T-helper 17 cell (primary cell): ENCODE data around the gene UBD. TPM values are rescaled to one million over a fixed set of nuclear protein-coding genes. Genes with fewer than 3 reads are reported as not detected.

Source experiments
- ATAC-seq: fragments of 150-1000 bp; cut with Tn5 transposase; 2 replicates; pipeline ENCODE4 v1.10.0; 2021; ENCODE audit warnings: mild to moderate bottlenecking, moderate library complexity
- DNase-seq, 3 donors: peaks; one replicate each; pipeline versions ENCODE4 v3.0.0 to v3.0.0-alpha.2; 2020 to 2021
- H3K9me3 ChIP-seq: one replicate; pipeline ENCODE4 v1.7.0; 2013; ENCODE audit warnings: low read length, mild to moderate bottlenecking; ENCODE audit not compliant: control insufficient read depth, poor library complexity, severe bottlenecking
- H3K27ac Mint-ChIP-seq: one replicate; pipeline ENCODE4 v1.8.0; 2022; ENCODE audit warnings: mild to moderate bottlenecking, moderate library complexity, mixed read lengths
- H3K27me3 Mint-ChIP-seq: one replicate; pipeline ENCODE4 v1.8.0; 2022; ENCODE audit warnings: mixed read lengths
- H3K36me3 Mint-ChIP-seq: one replicate; pipeline ENCODE4 v1.8.0; 2022; ENCODE audit warnings: low read depth, mixed read lengths
- H3K4me1 Mint-ChIP-seq: one replicate; pipeline ENCODE4 v1.8.0; 2022; ENCODE audit warnings: mild to moderate bottlenecking, mixed read lengths
- H3K4me3 Mint-ChIP-seq: one replicate; pipeline ENCODE4 v1.8.0; 2022; ENCODE audit warnings: mild to moderate bottlenecking, moderate library complexity, mixed read lengths
- total RNA-seq, 4 donors: library from RNA in 2 of 4; stranded (reverse) in 2 of 4; gene quantifications; one replicate each; pipeline ENCODE4 v1.2.3 and lab custom pipeline; 2022 to 2026

Gene UBD
- total RNA-seq, result not detected
- 0 reads per million in 2 donors for total RNA-seq (lab: John Stamatoyannopoulos, UW)

DNA sequence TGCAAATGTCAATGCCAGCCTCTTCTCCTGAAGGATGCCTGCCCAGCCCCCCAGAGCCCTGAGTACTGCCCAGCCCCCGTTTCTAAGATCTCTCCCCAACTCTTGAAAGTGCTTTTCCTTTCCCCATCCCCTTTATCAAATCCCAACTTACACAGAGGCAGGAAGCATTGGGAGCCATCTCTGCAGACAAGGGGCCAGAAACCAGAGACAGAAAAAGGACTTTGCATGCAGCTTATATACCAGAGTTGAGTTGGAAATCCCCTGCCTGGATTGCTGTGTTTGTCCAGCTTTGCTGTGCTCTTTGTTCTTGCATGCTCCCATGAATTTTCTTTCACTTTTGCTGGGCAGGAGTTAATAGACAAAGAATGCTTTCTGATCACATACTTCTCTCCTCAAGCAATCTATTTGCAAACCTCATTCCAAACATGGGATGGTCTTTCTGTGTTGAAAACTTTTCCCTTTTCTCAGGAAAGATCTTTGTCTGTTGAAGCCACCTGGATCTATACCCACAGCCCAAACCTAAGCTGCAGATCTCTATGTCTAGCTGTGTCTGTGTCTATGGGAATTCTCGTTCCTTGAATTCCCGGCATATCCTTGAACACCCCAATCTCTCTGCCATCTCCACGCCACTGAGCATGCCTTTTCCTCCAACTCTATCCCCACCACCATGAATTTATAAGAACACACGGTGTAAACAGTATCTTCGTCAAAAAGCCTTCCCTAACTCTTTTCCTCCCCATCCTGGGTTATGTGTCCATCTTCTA is at the start of gene UBD:
TSS of gene UBD (minus strand) at position 209 of the 764 bp plus-strand sequence. CDS start at position 178, 31 bp downstream.
- no peaks in the 10 kb centered on the region for H3K9me3 ChIP-seq
- H3K27me3 Mint-ChIP-seq, result peaks cover 71% of the 10 kb centered on the region
- peaks cover 9% of the 10 kb centered on the region for H3K4me1 Mint-ChIP-seq
- no peak within 1 kb of the TSS for H3K27ac Mint-ChIP-seq
- no peak within 1 kb of the TSS for H3K4me3 Mint-ChIP-seq
- no peaks in the 10 kb centered on the region for H3K36me3 Mint-ChIP-seq
- DNase-seq, result no peak
- ATAC-seq, result no peak

DNA sequence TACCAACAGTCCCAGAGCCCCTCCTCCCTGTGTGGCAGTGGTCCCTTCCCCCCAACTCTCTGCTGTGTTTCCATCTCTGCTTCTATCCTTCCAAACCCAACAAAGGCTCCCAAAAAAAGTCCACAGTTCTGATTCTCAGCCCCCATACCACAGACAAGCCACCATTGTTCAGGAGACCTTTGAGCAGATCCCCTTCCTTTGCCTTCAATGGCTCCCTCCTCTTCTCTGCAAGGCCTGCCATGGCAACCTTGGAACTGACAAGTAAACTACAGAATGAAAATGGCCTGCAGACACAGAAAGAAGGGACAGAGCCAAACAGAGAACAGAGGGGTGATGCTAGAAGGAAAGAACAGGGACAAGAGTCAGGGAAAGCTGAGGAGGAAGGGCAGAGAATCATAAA is 48.6 kb upstream of the UBD start:
- Mint-ChIP-seq H3K27me3 (no peaks in the 10 kb centered on the region), H3K4me3 (no peak overlapping the region), H3K36me3 (peaks cover 30% of the 10 kb centered on the region), H3K4me1 (peaks cover 19% of the 10 kb centered on the region), H3K27ac (peak overlapping the region; percentile 74)
- no peak for DNase-seq
- no peak for ATAC-seq
- H3K9me3 ChIP-seq, result no peaks in the 10 kb centered on the region

DNA sequence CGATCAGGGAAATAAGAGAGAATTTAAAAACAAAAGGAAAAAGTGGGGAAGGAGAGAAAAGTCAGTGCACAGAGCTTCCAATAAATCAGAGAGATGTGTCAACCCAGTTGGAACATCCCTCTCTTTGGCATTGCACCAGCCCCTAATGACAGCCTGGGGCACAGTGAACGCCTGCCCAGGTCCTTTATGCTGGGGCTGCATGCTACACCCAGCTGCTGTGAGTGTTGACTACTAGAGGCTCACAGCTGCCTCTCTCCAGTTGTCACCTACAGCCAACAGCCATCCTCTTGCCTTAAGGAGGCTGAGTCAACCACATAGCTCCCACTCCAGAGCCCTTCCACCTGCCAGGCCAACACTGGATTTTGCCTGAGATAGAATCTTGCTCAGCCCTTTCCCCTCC is 44.4 kb upstream of the UBD start:
- Mint-ChIP-seq H3K27ac (peak overlapping the region; percentile 74), H3K27me3 (no peaks in the 10 kb centered on the region), H3K4me3 (no peak overlapping the region), H3K36me3 (peaks cover 32% of the 10 kb centered on the region), H3K4me1 (peaks cover 22% of the 10 kb centered on the region)
- ATAC-seq, result no peak
- DNase-seq, result no peak
- H3K9me3 ChIP-seq, result no peaks in the 10 kb centered on the region

DNA sequence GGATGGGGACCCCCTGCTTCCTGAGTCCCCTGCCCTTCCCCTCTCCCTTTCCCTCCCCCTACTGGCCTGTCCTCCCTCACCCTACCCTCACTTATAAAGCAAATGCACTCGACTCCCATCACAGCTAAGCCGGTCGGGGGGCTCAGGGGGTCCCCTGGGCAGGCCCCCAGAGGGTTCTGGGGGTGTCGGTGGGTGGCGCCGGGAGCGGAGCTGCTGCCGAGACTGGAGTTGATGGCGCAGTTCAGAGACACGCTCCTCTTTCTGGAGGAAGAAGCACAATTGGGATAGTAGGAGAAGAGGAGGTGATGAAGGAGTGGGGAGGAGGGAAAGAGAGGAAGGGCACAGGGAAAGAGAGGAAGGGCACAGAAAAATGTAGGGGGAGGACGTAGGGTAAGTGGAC is 43.9 kb upstream of the UBD start:
- no peaks in the 10 kb centered on the region for H3K9me3 ChIP-seq
- DNase-seq, result no peak
- ATAC-seq, result no peak
- no peak overlapping the region for H3K4me3 Mint-ChIP-seq
- peaks cover 31% of the 10 kb centered on the region for H3K36me3 Mint-ChIP-seq
- peaks cover 22% of the 10 kb centered on the region for H3K4me1 Mint-ChIP-seq
- peak overlapping the region; percentile 74 for H3K27ac Mint-ChIP-seq
- H3K27me3 Mint-ChIP-seq, result no peaks in the 10 kb centered on the region

DNA sequence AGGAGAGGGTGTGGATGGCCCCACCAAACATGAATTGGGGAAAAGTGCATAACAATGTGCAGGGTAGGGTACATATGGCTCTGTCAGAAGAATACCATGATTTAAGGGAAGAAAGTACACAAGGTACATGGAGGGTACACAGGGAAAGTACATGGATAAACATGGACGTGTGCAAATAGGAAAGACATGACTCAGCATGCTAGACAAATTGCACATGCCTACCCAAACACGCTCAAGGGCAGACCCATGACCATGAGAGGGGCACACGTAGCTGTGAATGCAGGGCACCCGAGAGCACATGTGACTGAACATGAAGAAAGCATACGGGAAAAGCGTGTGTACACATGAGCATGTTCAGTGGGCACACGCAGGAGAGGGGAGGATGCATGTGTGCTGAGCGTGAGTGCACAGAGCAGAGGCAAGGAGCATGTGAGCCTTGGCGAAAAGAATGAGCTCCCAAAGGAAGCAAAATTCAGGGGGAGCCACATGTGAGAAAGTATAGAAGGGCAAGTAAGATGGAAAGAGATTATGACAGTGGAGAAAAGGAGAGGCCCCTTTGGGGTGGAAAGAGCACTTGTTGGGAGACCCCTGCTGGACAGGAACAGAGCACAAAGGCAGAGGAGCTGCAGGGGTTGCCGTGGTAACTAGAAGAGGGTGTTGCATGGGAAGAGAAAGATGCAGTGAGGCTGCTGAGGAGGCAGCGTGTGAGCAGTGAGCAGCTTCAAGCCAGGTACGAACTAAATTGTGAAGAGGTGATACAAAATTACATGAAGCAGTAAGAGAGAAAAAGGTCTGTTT is 43.2 kb upstream of the UBD start:
- DNase-seq, result no peak
- no peak for ATAC-seq
- Mint-ChIP-seq H3K36me3 (peaks cover 27% of the 10 kb centered on the region), H3K27ac (peak overlapping the region; percentile 74), H3K4me1 (peaks cover 20% of the 10 kb centered on the region), H3K27me3 (no peaks in the 10 kb centered on the region), H3K4me3 (no peak overlapping the region)
- no peaks in the 10 kb centered on the region for H3K9me3 ChIP-seq

DNA sequence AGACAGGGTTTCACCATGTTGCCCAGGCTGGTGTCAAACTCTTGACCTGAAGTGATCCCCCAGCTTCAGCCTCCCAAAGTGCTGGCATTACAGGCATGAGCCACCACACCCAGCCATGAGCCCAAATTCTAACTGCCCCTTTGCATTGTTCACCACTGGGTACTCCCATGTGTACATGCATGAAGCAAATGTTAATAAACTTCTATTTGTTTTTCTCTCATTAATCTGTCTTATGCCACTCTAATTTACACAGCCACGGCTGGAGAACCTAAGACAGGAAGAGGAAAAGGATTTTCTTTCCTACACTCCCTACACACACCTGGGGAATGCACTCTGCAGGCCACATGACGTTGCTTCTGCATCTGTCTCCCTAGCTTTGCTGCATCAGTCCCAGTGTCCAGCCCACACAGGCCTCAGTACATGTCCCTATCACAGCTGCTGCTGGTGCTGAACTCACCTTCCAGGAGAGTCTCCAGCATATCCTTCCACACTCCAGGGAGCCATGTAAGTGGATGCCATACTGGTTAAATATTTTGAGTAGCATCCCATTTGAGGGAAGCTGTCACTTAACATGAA is 38.7 kb upstream of the UBD start:
- no peak for DNase-seq

DNA sequence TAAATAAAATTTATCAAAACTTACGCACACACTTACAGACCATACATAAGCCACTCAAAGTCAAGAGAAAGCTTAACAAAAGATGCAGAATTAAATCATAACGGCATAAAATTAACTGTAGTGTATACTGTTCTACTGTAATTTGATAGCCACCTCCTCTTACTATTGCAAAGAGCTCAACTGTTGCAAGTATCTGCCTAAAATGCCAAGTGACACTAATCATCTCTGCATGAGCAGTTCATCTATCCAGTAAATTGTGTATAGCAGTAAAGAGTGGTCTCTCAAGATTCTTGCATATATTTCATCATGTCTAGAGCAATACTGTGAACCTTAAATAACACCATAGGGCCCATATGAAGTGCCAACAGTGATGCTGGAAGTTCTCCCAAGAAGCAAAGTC is 37.7 kb upstream of the UBD start:
- no peak for DNase-seq
- no peak for ATAC-seq
- no peaks in the 10 kb centered on the region for H3K27me3 Mint-ChIP-seq
- H3K4me3 Mint-ChIP-seq, result no peak overlapping the region
- H3K36me3 Mint-ChIP-seq, result peaks cover under 1% of the 10 kb centered on the region
- no peaks in the 10 kb centered on the region for H3K9me3 ChIP-seq
- peaks cover 2% of the 10 kb centered on the region for H3K4me1 Mint-ChIP-seq
- H3K27ac Mint-ChIP-seq, result no peak overlapping the region

More for the DNA sequence above, 38.7 kb upstream of the UBD start:
- Mint-ChIP-seq H3K27ac (no peak overlapping the region), H3K36me3 (peaks cover 10% of the 10 kb centered on the region), H3K4me3 (no peak overlapping the region), H3K4me1 (peaks cover 11% of the 10 kb centered on the region), H3K27me3 (no peaks in the 10 kb centered on the region)
- no peaks in the 10 kb centered on the region for H3K9me3 ChIP-seq
- ATAC-seq, result no peak

DNA sequence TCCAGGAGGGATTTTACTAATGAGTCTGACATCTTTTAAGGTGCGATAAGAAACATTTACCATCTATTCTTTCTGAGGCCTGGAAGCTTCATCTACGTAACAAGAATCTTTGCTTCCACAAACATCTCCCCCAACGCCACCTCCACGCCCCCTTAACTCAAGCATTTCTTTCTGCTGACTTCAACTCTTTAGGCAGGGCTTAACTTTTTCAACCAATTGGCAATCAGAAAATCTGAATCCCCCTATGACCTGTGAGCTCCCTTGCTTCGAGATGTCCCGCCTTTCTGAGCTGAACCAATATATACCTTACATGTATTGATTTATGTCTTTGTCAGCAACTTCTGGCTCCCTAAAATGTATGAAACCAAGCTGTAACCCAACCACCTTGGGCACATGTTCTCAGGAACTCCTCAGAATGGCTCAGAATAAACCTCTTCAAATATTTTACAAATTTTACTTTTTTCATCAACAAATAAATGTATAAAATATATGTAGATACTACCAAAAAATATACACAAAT is 36.9 kb upstream of the UBD start:
- peaks cover 2% of the 10 kb centered on the region for H3K4me1 Mint-ChIP-seq
- H3K27ac Mint-ChIP-seq, result no peak overlapping the region
- H3K9me3 ChIP-seq, result no peaks in the 10 kb centered on the region
- DNase-seq (no peak), ATAC-seq (no peak)
- no peaks in the 10 kb centered on the region for H3K36me3 Mint-ChIP-seq
- no peak overlapping the region for H3K4me3 Mint-ChIP-seq
- peaks cover 4% of the 10 kb centered on the region for H3K27me3 Mint-ChIP-seq

DNA sequence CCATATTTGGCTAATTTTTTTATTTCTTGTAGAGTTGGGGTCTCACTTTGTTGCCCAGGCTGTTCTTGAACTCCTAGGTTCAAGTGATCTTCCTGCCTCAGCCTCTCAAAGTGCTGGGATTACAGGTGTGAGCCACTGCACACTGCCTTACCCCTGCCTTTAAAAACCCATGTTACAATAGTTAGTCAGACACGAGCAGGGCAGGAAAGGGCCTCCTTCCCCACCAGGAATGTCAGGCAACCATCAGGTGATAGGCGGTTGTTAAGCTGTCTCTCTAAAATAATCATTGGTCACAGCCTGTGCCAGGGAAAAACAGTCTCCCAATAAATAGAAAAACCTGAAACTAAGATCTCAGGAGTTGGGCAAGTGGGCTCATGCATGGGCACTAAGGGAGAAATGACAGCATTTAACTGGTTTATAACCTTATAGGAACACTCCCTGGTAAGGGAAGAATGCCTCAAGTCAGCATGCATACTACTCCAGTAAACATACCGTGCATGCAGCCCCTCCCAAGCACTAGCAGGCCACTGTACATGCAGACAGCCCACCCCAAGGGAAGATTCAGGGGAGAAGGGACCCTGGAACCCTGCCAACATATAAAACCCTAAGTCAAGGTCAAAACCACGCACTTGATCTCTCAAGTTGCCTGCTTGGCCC is 33.8 kb upstream of the UBD start:
- Mint-ChIP-seq H3K27ac (no peak overlapping the region), H3K4me1 (peaks cover 2% of the 10 kb centered on the region), H3K36me3 (no peaks in the 10 kb centered on the region), H3K27me3 (peaks cover 18% of the 10 kb centered on the region), H3K4me3 (no peak overlapping the region)
- ATAC-seq (no peak), DNase-seq (no peak)
- H3K9me3 ChIP-seq, result no peaks in the 10 kb centered on the region

DNA sequence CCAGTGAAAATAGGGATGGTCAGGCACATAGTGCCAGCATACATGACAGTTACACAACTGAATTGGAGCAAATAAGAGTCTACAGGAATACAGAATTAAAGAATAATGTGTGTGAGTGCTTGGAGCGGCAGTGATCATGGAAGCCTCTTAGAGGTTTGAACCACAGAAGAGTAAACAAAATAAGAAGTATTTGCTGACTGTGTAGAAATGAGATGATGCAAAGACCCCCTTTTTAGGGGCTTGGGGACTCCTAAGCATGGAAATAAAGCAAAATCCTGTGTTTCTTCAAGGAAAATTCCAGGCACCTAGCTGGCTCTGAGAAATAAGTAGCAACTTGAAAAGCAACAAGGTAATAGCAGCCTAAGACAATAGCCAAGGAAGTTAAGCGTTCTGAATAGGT is 32.1 kb upstream of the UBD start:
- peaks cover 5% of the 10 kb centered on the region for H3K4me1 Mint-ChIP-seq
- H3K36me3 Mint-ChIP-seq, result no peaks in the 10 kb centered on the region
- ATAC-seq, result no peak

DNA sequence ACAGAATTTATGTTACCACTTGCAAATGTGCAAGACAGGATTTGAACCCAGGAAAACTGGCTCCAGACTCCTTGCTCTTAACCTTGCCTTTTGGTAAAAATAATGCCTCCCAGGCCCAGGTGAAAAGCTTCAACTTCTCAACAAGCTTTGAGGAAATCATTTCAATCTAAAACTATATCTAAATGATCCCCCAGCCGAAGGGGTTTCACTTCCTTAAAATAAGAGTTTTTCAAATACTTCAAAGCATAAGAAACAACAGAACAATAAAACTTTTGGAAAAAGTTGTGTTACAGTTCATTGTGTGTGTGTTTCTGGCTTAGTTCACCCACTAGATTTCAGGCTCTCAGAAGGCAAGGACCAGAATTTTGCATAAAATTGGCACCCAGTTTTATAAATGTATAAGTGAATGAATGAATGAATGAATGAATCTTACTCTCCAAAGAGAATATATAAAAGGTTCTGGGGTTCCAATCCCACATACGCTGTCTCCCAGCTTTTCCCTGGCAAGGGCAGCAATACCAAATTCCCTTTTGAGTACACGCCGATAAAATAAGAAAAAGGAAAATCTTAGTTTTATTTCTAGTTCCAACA is 30.8 kb upstream of the UBD start:
- no peaks in the 10 kb centered on the region for H3K9me3 ChIP-seq
- ATAC-seq, result no peak
- Mint-ChIP-seq H3K36me3 (peaks cover 3% of the 10 kb centered on the region), H3K4me1 (peaks cover 7% of the 10 kb centered on the region), H3K27me3 (peaks cover 39% of the 10 kb centered on the region), H3K27ac (no peak overlapping the region), H3K4me3 (no peak overlapping the region)
- DNase-seq, result no peak

More for the DNA sequence above, 32.1 kb upstream of the UBD start:
- H3K9me3 ChIP-seq, result no peaks in the 10 kb centered on the region
- H3K27ac Mint-ChIP-seq, result no peak overlapping the region
- H3K4me3 Mint-ChIP-seq, result no peak overlapping the region
- no peak for DNase-seq
- peaks cover 33% of the 10 kb centered on the region for H3K27me3 Mint-ChIP-seq

DNA sequence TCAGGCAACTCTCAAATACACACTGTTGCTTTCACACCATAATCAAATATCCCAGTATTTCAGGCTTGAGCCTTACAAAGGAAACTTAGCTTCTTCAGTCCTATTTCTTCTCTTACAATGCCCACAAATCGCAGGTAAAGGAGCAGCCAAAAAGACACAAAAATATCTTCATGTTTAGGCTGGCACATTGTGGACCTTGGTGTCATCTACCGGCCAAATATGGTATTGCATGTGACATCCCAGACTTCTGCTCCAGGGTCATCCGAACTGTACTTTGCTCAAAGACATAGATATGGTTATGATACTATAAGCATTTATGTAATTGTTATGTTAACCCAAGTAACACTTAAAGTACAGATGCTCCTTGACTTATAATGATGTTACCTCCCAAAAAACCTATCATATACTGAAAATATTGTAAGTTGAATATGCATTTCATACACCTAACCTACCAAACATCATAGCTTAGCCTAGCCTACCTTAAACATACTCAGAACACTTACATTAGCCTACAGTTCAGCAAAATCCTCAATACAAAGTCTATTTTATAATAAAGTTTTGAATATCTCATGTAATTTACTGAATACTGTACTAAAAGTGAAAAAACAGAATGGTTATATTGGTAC is 30.0 kb upstream of the UBD start:
- peak in 2 of 3 donors; percentile 21 to 46 for DNase-seq

More for the DNA sequence above, 30.0 kb upstream of the UBD start:
- Mint-ChIP-seq H3K27me3 (peaks cover 46% of the 10 kb centered on the region), H3K4me3 (no peak overlapping the region), H3K4me1 (peaks cover 7% of the 10 kb centered on the region), H3K27ac (no peak overlapping the region), H3K36me3 (peaks cover 3% of the 10 kb centered on the region)
- no peaks in the 10 kb centered on the region for H3K9me3 ChIP-seq
- ATAC-seq, result peak; percentile 70
